ENCODE data around the gene AGAP5.

DNA sequence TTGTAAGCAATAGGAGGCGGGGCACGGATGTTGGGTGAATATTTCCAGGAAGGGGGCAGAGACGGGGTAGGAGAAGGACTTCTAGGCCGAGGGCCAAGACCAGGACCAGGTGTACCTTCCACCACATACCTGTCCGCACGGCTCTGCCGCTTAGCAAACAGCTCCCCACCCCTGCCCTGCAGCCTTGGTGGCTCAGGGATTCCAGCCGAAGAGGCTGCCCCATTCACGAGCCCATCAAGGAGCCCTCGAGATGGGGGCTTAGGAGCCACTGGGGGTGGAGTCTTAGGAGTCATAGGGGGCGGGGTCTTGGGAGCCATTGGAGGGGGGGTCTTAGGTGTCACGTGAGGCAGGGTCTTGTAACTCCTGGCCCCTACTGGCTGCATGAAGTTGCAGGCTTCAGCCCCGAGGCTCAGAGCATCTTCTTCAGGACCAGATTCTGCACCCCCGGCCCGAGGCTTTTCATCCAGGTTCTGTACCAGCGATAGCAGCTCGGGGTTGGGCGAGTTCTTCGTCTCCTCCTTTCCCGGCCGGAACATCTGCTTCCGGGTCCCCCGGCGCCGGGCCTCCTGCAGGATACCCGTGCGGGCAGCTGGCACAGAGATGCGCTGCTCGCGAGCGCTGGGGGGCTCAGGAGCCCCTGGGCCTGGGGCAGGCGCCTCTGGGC is 50.6 kb downstream of the AGAP5 start:
- TF ChIP-seq POLR2A (IDR thresholded peaks at IDR 0.05; ENCODE audit: low read depth, low read length) = no peak
- TF ChIP-seq POLR2AphosphoS5 (IDR thresholded peaks at IDR 0.05; ENCODE audit: low read depth, low read length) = no peak
- no peak for TF ChIP-seq TAF1 (IDR thresholded peaks at IDR 0.05; ENCODE audit: borderline replicate concordance, low read depth, low read length)

Measured in GM12892 (cell line).